Stimulated activated CD4-positive, alpha-beta T cell treated with anti-CD3 and anti-CD28 coated beads, Interleukin-2, amount 100 ng/mL, for 4 hours (primary cell): ENCODE data around the gene ZNF385D.

Source experiments
- DNase-seq: peaks from one replicate; pipeline ENCODE4 v3.0.0-alpha.2; 2020; ENCODE audit warnings: low read depth

ZNF385D gene

GRCh38 chr3:21670386-21670785, 80.6 kb downstream of the ZNF385D start:
- no peak for DNase-seq

- DNase-seq = no peak
Measured at GRCh38 chr3:21668012-21668411, 83.0 kb downstream of the ZNF385D start.

GRCh38 chr3:21665444-21666100, 85.4 kb downstream of the ZNF385D start:
- no peak for DNase-seq

- DNase-seq = no peak
Measured at GRCh38 chr3:21664996-21665395, 86.0 kb downstream of the ZNF385D start.

GRCh38 chr3:21662403-21662802, 88.6 kb downstream of the ZNF385D start:
- no peak for DNase-seq

GRCh38 chr3:21654662-21655061, 96.3 kb downstream of the ZNF385D start:
- no peak for DNase-seq

- DNase-seq = no peak
Measured at GRCh38 chr3:21654241-21654640, 96.8 kb downstream of the ZNF385D start.

- no peak for DNase-seq
Measured at GRCh38 chr3:21649519-21649918, 101.5 kb downstream of the ZNF385D start.

GRCh38 chr3:21647961-21648360, 103.0 kb downstream of the ZNF385D start:
- no peak for DNase-seq

GRCh38 chr3:21645121-21645897, 105.7 kb downstream of the ZNF385D start:
- no peak for DNase-seq

- no peak for DNase-seq
Measured at GRCh38 chr3:21644268-21644667, 106.7 kb downstream of the ZNF385D start.

- no peak for DNase-seq
Measured at GRCh38 chr3:21643752-21644151, 107.3 kb downstream of the ZNF385D start.

- no peak for DNase-seq
Measured at GRCh38 chr3:21642433-21642832, 108.6 kb downstream of the ZNF385D start.

GRCh38 chr3:21641959-21642358, 109.1 kb downstream of the ZNF385D start:
- DNase-seq = no peak

- no peak for DNase-seq
Measured at GRCh38 chr3:21638488-21638887, 112.5 kb downstream of the ZNF385D start.

GRCh38 chr3:21634112-21634511, 116.9 kb downstream of the ZNF385D start:
- no peak for DNase-seq

GRCh38 chr3:21624524-21624923, 126.5 kb downstream of the ZNF385D start:
- DNase-seq = no peak

GRCh38 chr3:21621181-21621651, 129.8 kb downstream of the ZNF385D start:
- DNase-seq = no peak

GRCh38 chr3:21620511-21621155, 130.4 kb downstream of the ZNF385D start:
- no peak for DNase-seq

- DNase-seq = no peak
Measured at GRCh38 chr3:21618695-21619094, 132.3 kb downstream of the ZNF385D start.

- no peak for DNase-seq
Measured at GRCh38 chr3:21613372-21614070, 137.5 kb downstream of the ZNF385D start.

GRCh38 chr3:21601178-21601577, 149.8 kb downstream of the ZNF385D start:
- no peak for DNase-seq
